ENCODE measurements around the gene SCAP.
A peak's percentile ranks its signal among the peaks of the same experiment; 100 is the strongest.
"Not testable (repeated sequence)": the region's sequence is repeated elsewhere in the genome, so short reads cannot be mapped to it uniquely, and the experiment has no call there.

SCAP gene

DNA sequence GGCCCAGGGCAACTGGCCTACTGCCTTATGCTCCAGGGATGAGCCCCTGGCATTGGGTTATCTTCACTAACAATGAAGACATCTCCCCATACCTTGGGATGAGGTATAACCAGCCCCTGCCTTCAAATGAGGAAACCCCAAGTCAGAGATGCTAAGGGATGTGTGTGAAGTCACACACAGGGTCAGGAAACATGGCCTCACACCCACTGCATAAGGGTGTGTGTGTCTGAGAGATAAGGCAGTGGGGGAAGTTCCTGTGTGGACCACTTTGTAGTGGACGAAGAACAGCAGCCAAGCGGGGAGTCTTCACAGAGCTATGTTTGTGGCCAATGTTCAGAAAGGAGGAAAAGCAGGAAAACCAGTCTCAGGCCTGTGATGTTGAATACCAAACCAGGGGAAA, 27.3 kb upstream of the SCAP start:
- H3K4me3 Mint-ChIP-seq = no peak overlapping the region
- no peaks in the 10 kb centered on the region for H3K9me3 Mint-ChIP-seq
- peaks cover 52% of the 10 kb centered on the region for H3K36me3 Mint-ChIP-seq (ENCODE audit: insufficient read depth)
- no peak overlapping the region for H3K27ac Mint-ChIP-seq (ENCODE audit: low read depth)
- H3K4me1 Mint-ChIP-seq = peaks cover 5% of the 10 kb centered on the region
- H3K27me3 Mint-ChIP-seq = no peaks in the 10 kb centered on the region
- no peak for ATAC-seq (replicated peaks; ENCODE audit: extremely low read depth, poor library complexity, severe bottlenecking)
- DNase-seq (ENCODE audit: low spot score in 2 of 2) = no peak

DNA sequence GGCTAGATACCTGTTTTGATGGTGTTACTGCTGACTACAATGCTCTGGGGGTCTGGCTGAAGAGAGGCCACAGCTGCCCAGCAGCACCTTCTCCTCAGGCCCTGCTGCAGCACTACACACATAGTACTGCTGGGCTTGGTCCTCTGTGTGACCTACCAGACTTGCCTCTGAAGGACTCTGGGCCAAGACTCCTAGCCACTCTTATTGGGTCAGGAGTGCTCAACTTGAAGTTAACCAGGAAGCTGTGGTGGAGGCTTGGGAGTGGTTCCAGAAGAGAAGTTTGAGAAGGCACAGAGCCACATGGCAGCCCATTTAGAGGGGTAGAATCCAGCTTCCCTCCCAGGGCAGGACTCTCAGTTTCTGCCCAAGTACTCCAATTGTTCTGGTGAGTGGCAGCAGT, 21.2 kb upstream of the SCAP start:
- Mint-ChIP-seq H3K9me3 (no peaks in the 10 kb centered on the region), H3K4me3 (no peak overlapping the region), H3K4me1 (no peaks in the 10 kb centered on the region), H3K36me3 (ENCODE audit: insufficient read depth) (peaks cover 39% of the 10 kb centered on the region), H3K27me3 (no peaks in the 10 kb centered on the region), H3K27ac (ENCODE audit: low read depth) (no peak overlapping the region)
- DNase-seq (ENCODE audit: low spot score in 2 of 2) = no peak
- no peak for ATAC-seq (replicated peaks; ENCODE audit: extremely low read depth, poor library complexity, severe bottlenecking)

DNA sequence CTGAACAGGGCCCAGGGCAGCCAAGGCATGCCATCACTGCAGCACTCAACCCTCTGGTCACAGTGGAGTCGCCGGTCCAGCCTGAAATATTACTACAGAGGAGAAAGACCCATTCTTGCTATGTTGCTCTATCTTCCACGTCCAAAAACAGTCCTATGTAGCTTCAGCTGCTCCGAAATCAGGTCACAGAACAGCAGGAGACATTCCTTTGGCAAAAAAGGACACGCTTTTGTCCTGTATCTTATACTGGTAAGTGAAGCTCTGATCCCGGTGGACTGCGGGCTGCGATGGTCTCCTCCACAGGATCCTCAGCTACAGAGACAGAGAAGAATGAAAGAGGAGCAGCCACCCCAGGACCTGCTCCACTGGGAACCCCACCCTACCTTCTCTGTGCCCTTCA, 20.1 kb upstream of the SCAP start:
- DNase-seq (ENCODE audit: low spot score in 2 of 2) (no peak), ATAC-seq (replicated peaks; ENCODE audit: extremely low read depth, poor library complexity, severe bottlenecking) (no peak)
- Mint-ChIP-seq H3K36me3 (ENCODE audit: insufficient read depth) (peaks cover 35% of the 10 kb centered on the region), H3K27me3 (no peaks in the 10 kb centered on the region), H3K4me1 (no peaks in the 10 kb centered on the region), H3K27ac (ENCODE audit: low read depth) (no peak overlapping the region), H3K4me3 (no peak overlapping the region), H3K9me3 (no peaks in the 10 kb centered on the region)

DNA sequence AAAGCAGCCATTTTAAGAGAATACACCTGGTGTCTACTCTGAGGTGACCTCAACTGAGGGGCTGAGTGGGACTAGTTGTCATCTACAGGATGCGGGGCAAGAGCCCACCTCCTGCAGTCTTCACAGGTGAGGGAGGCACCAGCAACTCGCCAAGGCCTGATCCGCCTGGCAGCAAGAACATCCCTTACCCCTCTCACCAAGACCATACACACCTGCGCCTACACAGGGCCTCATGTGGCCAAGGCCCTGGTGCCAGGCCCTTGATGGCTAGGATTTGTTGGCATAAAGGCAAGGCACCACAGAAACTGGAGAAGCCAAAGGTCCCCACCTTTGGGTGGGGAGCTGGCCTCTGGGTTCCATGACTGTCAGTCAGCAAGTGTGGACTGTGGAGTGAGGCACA, 19.4 kb upstream of the SCAP start:
- no peaks in the 10 kb centered on the region for H3K9me3 Mint-ChIP-seq
- peaks cover 29% of the 10 kb centered on the region for H3K36me3 Mint-ChIP-seq (ENCODE audit: insufficient read depth)
- H3K4me1 Mint-ChIP-seq = no peaks in the 10 kb centered on the region
- H3K27ac Mint-ChIP-seq (ENCODE audit: low read depth) = no peak overlapping the region
- H3K4me3 Mint-ChIP-seq = no peak overlapping the region
- ATAC-seq (replicated peaks; ENCODE audit: extremely low read depth, poor library complexity, severe bottlenecking) (no peak), DNase-seq (ENCODE audit: low spot score in 2 of 2) (no peak)
- no peaks in the 10 kb centered on the region for H3K27me3 Mint-ChIP-seq

DNA sequence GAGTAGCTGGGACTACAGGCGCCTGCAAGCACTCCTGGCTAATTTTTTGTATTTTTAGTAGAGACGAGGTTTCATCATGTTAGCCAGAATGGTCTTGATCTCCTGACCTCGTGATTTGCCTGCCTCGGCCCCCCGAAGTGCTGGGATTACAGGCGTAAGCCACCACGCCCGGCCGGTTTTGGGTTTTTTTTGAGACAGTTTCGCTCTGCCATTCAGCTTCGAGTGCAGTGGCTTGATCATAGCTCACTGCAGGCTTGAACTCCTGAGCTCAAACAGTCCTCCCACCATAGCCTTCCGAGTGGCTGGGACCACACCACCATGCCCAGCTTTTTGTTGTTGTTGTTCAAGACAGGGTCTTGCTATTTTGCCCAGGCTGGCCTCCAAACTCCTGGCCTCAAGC, 16.0 kb upstream of the SCAP start:
- Mint-ChIP-seq H3K27ac (ENCODE audit: low read depth) (peak overlapping the region; percentile 35), H3K4me3 (no peak overlapping the region), H3K4me1 (no peaks in the 10 kb centered on the region), H3K27me3 (no peaks in the 10 kb centered on the region), H3K9me3 (no peaks in the 10 kb centered on the region), H3K36me3 (ENCODE audit: insufficient read depth) (peaks cover 16% of the 10 kb centered on the region)
- DNase-seq (ENCODE audit: low spot score in 2 of 2) (no peak), ATAC-seq (replicated peaks; ENCODE audit: extremely low read depth, poor library complexity, severe bottlenecking) (no peak)

DNA sequence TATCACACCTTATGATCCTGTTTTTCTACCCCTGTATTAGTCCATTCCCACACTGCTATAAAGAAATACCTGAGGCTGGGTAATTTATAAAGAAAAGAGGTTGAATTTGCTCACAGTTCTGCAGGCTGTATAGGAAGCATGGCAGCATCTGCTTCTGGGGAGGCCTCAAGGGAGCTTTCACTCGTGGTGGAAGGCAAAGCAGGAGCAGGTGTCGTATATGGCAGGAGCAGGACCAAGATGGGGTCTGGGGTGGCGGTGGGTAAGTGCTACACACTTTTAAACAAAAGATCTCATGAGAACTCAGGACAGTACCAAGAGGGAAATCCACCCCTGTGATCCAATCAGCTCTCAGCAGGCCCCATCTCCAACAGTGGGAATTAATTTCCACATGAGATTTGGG, 15.4 kb upstream of the SCAP start:
- Mint-ChIP-seq H3K4me3 (no peak overlapping the region), H3K36me3 (ENCODE audit: insufficient read depth) (peaks cover 14% of the 10 kb centered on the region), H3K4me1 (no peaks in the 10 kb centered on the region), H3K9me3 (no peaks in the 10 kb centered on the region), H3K27me3 (no peaks in the 10 kb centered on the region), H3K27ac (ENCODE audit: low read depth) (no peak overlapping the region)
- ATAC-seq (replicated peaks; ENCODE audit: extremely low read depth, poor library complexity, severe bottlenecking) (no peak), DNase-seq (ENCODE audit: low spot score in 2 of 2) (no peak)

DNA sequence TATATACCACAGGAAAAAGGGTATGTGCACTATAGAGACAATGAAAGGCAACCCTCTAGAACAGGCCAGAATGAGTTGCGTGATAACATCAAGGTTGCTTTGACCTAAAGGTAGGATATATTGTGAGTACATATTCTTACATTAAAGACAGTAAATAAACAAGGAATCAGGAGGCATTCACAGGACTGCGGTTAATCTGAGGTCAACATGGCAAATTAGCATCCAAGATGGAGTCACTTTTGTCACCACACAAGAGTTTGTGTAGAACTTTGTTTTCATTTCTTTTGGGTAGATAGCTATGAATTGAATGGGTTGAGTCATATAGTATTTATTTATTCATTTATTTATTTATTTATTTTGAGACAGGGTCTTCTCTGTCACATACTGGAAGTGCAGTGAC, 11.5 kb upstream of the SCAP start:
- Mint-ChIP-seq H3K4me1 (no peaks in the 10 kb centered on the region), H3K36me3 (ENCODE audit: insufficient read depth) (peaks cover 10% of the 10 kb centered on the region), H3K9me3 (no peaks in the 10 kb centered on the region), H3K27ac (ENCODE audit: low read depth) (no peak overlapping the region), H3K27me3 (no peaks in the 10 kb centered on the region), H3K4me3 (no peak overlapping the region)
- no peak for DNase-seq (ENCODE audit: low spot score in 2 of 2)
- no peak for ATAC-seq (replicated peaks; ENCODE audit: extremely low read depth, poor library complexity, severe bottlenecking)

DNA sequence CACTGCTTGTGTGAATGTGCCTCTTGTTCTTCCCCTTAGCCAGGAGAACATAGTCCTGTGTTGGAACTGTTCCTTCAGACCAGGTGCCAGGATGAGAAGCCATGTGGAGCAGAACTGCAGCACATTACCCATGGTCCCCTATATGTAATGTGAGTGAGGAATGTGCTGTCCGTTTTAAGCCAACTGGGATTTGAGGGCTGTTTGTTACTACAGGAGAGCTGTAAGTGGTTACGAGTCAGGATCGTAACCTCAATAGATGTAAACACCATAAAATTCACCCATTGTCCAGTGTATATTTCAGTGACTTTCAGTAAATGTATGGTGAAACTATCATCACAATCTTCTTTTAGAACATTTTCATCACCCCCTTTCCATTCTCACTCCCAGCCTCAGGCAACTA, 10.1 kb upstream of the SCAP start:
- Mint-ChIP-seq H3K36me3 (ENCODE audit: insufficient read depth) (peaks cover 7% of the 10 kb centered on the region), H3K27me3 (no peaks in the 10 kb centered on the region), H3K9me3 (no peaks in the 10 kb centered on the region), H3K27ac (ENCODE audit: low read depth) (no peak overlapping the region), H3K4me3 (no peak overlapping the region), H3K4me1 (no peaks in the 10 kb centered on the region)
- DNase-seq (ENCODE audit: low spot score in 2 of 2) (no peak), ATAC-seq (replicated peaks; ENCODE audit: extremely low read depth, poor library complexity, severe bottlenecking) (no peak)

DNA sequence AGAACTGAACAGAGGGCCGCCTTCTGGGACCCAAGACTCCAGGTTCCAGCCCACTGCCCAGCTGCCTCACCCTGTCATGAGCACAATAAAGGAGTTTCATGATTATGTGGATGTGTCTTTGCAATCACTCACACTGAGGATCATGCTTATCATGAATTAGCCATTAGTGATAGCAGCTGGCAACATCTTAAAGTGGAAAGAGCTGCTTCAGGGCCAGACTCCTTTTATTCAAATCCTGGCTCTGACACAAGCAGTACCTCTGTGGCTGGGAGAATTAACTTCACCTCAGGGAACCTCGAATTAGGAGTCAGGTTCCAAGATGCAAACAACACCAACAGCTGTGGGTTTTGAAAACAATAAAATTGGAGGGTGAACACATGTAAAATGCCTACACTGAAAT, 6.6 kb upstream of the SCAP start:
- Mint-ChIP-seq H3K9me3 (no peaks in the 10 kb centered on the region), H3K27me3 (no peaks in the 10 kb centered on the region), H3K4me1 (no peaks in the 10 kb centered on the region), H3K4me3 (no peak overlapping the region), H3K27ac (ENCODE audit: low read depth) (no peak overlapping the region), H3K36me3 (ENCODE audit: insufficient read depth) (peaks cover 2% of the 10 kb centered on the region)
- no peak for DNase-seq (ENCODE audit: low spot score in 2 of 2)
- ATAC-seq (replicated peaks; ENCODE audit: extremely low read depth, poor library complexity, severe bottlenecking) = no peak

DNA sequence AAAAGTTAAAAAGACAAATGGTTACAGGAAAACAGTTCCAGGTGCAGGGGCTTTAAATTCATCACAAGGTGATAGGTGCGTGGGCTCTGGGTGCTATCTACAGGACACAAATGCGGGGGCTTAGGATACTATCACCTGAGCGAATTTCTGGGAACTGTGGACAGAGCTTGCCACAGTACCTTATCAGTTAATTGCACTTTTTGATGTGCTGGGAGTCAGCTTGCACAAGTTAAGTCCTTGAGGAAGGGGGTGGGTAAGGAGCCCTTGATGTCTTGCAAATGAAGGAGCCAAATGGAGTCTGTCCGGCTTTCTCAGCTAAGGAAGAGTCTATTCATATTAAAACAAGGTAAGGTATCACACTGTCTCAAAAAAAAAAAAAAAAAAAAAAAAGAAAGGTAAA, 6.0 kb upstream of the SCAP start:
- H3K27me3 Mint-ChIP-seq; DNase-seq (ENCODE audit: low spot score in 2 of 2); H3K9me3 Mint-ChIP-seq; H3K27ac Mint-ChIP-seq (ENCODE audit: low read depth); H3K4me1 Mint-ChIP-seq; ATAC-seq (replicated peaks; ENCODE audit: extremely low read depth, poor library complexity, severe bottlenecking); H3K4me3 Mint-ChIP-seq; H3K36me3 Mint-ChIP-seq (ENCODE audit: insufficient read depth): not testable (repeated sequence)

DNA sequence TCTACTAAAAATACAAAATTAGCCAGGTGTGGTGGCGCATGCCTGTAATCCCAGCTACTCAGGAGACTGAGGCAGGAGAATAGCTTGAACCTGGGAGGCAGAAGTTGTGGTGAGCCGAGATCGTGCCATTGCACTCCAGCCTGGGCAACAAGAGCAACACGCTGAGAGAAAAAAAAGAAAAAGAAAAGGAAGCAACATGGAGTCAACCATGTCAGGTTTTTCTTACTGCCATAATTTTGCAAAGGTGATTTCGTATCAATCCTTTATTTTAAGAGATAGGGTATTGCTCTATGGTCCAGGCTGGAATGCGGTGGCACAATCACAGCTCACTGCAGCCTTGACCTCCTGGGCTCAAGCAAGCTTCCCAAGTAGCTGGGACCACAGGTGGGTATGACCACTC, 4.5 kb upstream of the SCAP start:
- H3K27ac Mint-ChIP-seq (ENCODE audit: low read depth); DNase-seq (ENCODE audit: low spot score in 2 of 2); H3K4me1 Mint-ChIP-seq; H3K9me3 Mint-ChIP-seq; ATAC-seq (replicated peaks; ENCODE audit: extremely low read depth, poor library complexity, severe bottlenecking); H3K27me3 Mint-ChIP-seq; H3K4me3 Mint-ChIP-seq: not testable (repeated sequence)
- peaks cover 14% of the 10 kb centered on the region for H3K36me3 Mint-ChIP-seq (ENCODE audit: insufficient read depth)

DNA sequence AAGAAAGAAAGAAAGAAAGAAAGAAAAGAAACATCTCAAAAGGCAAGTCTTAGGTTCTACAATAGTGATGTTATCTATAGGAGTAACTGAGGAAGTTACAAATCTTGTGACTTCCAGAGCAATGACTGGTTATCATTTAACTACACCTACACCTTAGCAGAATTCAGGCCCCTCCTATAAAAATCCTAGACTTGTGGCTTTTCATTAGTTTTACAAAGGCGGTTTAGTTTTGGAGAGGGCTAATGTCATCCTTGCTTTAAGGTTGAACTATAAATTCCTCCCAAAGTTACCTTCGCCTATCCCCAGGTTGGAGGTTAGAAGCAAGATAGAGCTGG, 4.1 kb upstream of the SCAP start:
- Mint-ChIP-seq H3K4me3 (no peak overlapping the region), H3K4me1 (peaks cover 11% of the 10 kb centered on the region), H3K9me3 (no peaks in the 10 kb centered on the region), H3K27ac (ENCODE audit: low read depth) (no peak overlapping the region), H3K27me3 (no peaks in the 10 kb centered on the region), H3K36me3 (ENCODE audit: insufficient read depth) (peaks cover 16% of the 10 kb centered on the region)
- ATAC-seq (replicated peaks; ENCODE audit: extremely low read depth, poor library complexity, severe bottlenecking) (no peak), DNase-seq (ENCODE audit: low spot score in 2 of 2) (no peak)

DNA sequence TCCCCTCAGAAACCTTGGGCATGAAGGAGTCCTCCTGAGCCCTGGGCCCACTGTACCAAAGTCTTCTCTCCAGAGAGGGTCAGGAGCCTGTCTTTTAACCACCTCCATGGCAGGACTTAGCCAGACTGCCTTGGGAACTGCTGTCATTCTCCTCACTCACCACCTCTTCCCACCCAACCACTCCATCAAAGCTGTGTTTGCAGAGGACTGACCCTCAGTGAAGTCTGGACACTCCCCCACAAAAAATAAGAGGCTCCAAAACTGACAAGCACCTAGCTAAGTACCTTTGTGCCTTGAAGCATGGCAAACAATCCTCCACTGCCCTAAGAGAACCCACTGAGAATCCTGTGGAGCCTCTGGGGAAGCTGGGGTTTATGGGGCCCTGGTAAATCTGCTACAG, 2.3 kb upstream of the SCAP start:
- Mint-ChIP-seq H3K4me3 (peak overlapping the region; percentile 18), H3K36me3 (ENCODE audit: insufficient read depth) (peaks cover 16% of the 10 kb centered on the region), H3K4me1 (peaks cover 25% of the 10 kb centered on the region), H3K9me3 (no peaks in the 10 kb centered on the region), H3K27me3 (no peaks in the 10 kb centered on the region), H3K27ac (ENCODE audit: low read depth) (no peak overlapping the region)
- ATAC-seq (replicated peaks; ENCODE audit: extremely low read depth, poor library complexity, severe bottlenecking) = no peak
- no peak for DNase-seq (ENCODE audit: low spot score in 2 of 2)

DNA sequence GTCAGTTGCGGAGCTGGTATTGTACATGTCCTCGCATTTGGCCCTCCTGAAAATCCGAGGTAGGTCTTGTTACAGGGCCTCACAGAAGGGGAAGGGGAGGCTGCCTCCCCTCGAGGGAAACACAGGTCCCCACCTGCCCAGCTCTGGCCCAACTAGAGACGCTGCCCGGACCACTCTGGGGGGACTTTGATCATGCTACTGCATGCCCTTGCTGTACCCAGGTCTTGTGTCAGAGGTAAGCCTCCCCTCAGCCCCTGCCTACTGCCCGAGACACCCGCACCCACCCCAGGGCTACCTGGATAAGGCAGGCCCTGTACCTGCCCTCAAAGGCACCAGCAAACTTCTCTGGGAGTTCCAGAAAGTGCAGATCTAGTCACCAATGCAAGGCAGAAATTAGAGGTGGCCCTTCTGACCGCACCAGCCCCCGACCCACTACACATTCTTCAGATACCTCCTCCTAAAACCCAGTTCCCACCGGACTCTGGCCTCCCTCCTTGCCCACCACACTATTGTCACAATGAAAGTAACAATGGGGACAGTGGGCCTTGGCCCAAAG, 981 bp upstream of the SCAP start:
- ATAC-seq (replicated peaks; ENCODE audit: extremely low read depth, poor library complexity, severe bottlenecking) (no peak), DNase-seq (ENCODE audit: low spot score in 2 of 2) (no peak)
- Mint-ChIP-seq H3K4me1 (peaks cover 26% of the 10 kb centered on the region), H3K36me3 (ENCODE audit: insufficient read depth) (peaks cover 16% of the 10 kb centered on the region), H3K27ac (ENCODE audit: low read depth) (peak overlapping the region; percentile 88), H3K27me3 (no peaks in the 10 kb centered on the region), H3K4me3 (peak overlapping the region; percentile 96), H3K9me3 (no peaks in the 10 kb centered on the region)

Measured in central memory CD8-positive, alpha-beta T cell (primary cell).